GM12891 (cell line): ENCODE measurements around the gene MAP3K13.

Experiments
- PAX5 ChIP-seq: IDR thresholded peaks from 2 replicates; pipeline ENCODE4 v1.6.1; 2011; ENCODE audit warnings: low read length, moderate library complexity, mild to moderate bottlenecking; ENCODE audit not compliant: insufficient read depth, severe bottlenecking
- POLR2A ChIP-seq: IDR thresholded peaks from 2 replicates; pipeline ENCODE4 v1.6.1; 2011; ENCODE audit warnings: low read depth, low read length, control low read depth
- POLR2AphosphoS5 ChIP-seq: IDR thresholded peaks from 2 replicates; pipeline ENCODE4 v1.6.1; 2011; ENCODE audit warnings: low read depth, low read length, control low read depth
- POU2F2 ChIP-seq: IDR thresholded peaks from 2 replicates; pipeline ENCODE4 v1.6.1; 2011; ENCODE audit warnings: low read depth, mild to moderate bottlenecking, control low read depth, low read length, moderate library complexity
- SPI1 ChIP-seq: IDR thresholded peaks from 2 replicates; pipeline ENCODE4 v1.6.1; 2011; ENCODE audit warnings: low read depth, low read length, control low read depth
- TAF1 ChIP-seq: IDR thresholded peaks from 2 replicates; pipeline ENCODE4 v1.6.1; 2011; ENCODE audit warnings: low read depth, low read length, control low read depth

- TF ChIP-seq TAF1 (no peak), POLR2A (no peak), POLR2AphosphoS5 (no peak), SPI1 (no peak), POU2F2 (no peak), PAX5 (no peak)
These were observed 42.3 kb downstream of the MAP3K13 start for GRCh38 chr3:185405243-185405642.
